ENCODE measurements around the gene CC2D1A.

DNA sequence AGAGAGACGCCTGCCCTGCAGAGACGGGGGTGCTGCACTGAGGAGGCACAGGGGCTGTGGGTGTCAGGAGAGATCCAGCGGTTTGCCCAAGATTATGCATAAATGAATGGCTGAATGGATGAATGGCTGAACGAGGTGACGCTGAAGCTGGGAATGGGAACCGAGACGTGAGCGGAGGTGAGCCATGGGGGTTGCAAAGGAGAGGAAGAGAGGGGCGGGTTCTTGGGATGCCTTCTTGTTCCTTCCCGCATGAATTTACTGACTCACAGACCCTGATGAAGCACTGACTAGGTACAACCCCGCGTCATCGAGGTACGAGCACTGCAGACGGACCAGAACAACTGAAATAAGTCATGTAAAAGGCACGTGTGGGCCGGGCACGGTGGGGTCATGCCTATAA is 63.0 kb downstream of the CC2D1A start:
- TF ChIP-seq, protein P1, sequence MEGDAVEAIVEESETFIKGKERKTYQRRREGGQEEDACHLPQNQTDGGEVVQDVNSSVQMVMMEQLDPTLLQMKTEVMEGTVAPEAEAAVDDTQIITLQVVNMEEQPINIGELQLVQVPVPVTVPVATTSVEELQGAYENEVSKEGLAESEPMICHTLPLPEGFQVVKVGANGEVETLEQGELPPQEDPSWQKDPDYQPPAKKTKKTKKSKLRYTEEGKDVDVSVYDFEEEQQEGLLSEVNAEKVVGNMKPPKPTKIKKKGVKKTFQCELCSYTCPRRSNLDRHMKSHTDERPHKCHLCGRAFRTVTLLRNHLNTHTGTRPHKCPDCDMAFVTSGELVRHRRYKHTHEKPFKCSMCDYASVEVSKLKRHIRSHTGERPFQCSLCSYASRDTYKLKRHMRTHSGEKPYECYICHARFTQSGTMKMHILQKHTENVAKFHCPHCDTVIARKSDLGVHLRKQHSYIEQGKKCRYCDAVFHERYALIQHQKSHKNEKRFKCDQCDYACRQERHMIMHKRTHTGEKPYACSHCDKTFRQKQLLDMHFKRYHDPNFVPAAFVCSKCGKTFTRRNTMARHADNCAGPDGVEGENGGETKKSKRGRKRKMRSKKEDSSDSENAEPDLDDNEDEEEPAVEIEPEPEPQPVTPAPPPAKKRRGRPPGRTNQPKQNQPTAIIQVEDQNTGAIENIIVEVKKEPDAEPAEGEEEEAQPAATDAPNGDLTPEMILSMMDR (conservative IDR thresholded peaks at IDR 0.05; ENCODE audit: low read depth in 2 of 2): no peak
- TF ChIP-seq ZNF331 (CRISPR knock-in tag; IDR thresholded peaks at IDR 0.05; ENCODE audit: low read depth) (no peak), CREB1 (CRISPR knock-in tag; IDR thresholded peaks at IDR 0.05; ENCODE audit: low read depth) (no peak), EZH2 (IDR thresholded peaks at IDR 0.05; ENCODE audit: low read depth, unreplicated experiment) (no peak), ZNF114 (CRISPR knock-in tag; IDR thresholded peaks at IDR 0.05) (no peak), POLR2AphosphoS5 (IDR thresholded peaks at IDR 0.05; ENCODE audit: low read depth) (no peak)
- TF ChIP-seq, protein P2, sequence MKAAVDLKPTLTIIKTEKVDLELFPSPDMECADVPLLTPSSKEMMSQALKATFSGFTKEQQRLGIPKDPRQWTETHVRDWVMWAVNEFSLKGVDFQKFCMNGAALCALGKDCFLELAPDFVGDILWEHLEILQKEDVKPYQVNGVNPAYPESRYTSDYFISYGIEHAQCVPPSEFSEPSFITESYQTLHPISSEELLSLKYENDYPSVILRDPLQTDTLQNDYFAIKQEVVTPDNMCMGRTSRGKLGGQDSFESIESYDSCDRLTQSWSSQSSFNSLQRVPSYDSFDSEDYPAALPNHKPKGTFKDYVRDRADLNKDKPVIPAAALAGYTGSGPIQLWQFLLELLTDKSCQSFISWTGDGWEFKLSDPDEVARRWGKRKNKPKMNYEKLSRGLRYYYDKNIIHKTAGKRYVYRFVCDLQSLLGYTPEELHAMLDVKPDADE (IDR thresholded peaks at IDR 0.05): no peak
- TF ChIP-seq, protein P3, sequence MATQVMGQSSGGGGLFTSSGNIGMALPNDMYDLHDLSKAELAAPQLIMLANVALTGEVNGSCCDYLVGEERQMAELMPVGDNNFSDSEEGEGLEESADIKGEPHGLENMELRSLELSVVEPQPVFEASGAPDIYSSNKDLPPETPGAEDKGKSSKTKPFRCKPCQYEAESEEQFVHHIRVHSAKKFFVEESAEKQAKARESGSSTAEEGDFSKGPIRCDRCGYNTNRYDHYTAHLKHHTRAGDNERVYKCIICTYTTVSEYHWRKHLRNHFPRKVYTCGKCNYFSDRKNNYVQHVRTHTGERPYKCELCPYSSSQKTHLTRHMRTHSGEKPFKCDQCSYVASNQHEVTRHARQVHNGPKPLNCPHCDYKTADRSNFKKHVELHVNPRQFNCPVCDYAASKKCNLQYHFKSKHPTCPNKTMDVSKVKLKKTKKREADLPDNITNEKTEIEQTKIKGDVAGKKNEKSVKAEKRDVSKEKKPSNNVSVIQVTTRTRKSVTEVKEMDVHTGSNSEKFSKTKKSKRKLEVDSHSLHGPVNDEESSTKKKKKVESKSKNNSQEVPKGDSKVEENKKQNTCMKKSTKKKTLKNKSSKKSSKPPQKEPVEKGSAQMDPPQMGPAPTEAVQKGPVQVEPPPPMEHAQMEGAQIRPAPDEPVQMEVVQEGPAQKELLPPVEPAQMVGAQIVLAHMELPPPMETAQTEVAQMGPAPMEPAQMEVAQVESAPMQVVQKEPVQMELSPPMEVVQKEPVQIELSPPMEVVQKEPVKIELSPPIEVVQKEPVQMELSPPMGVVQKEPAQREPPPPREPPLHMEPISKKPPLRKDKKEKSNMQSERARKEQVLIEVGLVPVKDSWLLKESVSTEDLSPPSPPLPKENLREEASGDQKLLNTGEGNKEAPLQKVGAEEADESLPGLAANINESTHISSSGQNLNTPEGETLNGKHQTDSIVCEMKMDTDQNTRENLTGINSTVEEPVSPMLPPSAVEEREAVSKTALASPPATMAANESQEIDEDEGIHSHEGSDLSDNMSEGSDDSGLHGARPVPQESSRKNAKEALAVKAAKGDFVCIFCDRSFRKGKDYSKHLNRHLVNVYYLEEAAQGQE (IDR thresholded peaks at IDR 0.05; ENCODE audit: unreplicated experiment): no peak
